Anterior cingulate cortex (tissue), 58 donors: ENCODE data around the gene RAB4B.
"Not testable (repeated sequence)": the region's sequence is repeated elsewhere in the genome, so short reads cannot be mapped to it uniquely, and the experiment has no call there.

Experiments used
- DNase-seq, 58 donors: peaks; one replicate each; lab custom pipeline; 2025; lab: John Stamatoyannopoulos, UW

The RAB4B gene

GRCh38 chr19:40750058-40750873 is 27.8 kb upstream of the RAB4B start, which contains the start of gene ACTMAP:
TSS of gene ACTMAP (minus strand) at chr19:40750477. CDS start at chr19:40749803, 674 bp downstream.
- peak; percentile 99 to 100 (median 100) for DNase-seq

GRCh38 chr19:40750874-40751537 is 27.0 kb upstream of the RAB4B start, which contains the start of gene SNRPA:
TSS of gene SNRPA (plus strand) at chr19:40751203. CDS start at chr19:40751409, 206 bp downstream.
- DNase-seq, result peak; percentile 87 to 100 (median 98)

- DNase-seq, result no peak
These were observed 25.7 kb upstream of the RAB4B start for GRCh38 chr19:40752257-40752781.

- DNase-seq, result peak in 2 of 58 donors; percentile 6 to 13
These were observed 23.3 kb upstream of the RAB4B start for GRCh38 chr19:40754611-40755247.

- DNase-seq, result no peak
These were observed 22.8 kb upstream of the RAB4B start for GRCh38 chr19:40755248-40755624.

GRCh38 chr19:40755791-40756190 is 22.3 kb upstream of the RAB4B start:
- DNase-seq, result no peak

- no peak for DNase-seq
These were observed 21.4 kb upstream of the RAB4B start for GRCh38 chr19:40756502-40757110.

- no peak for DNase-seq
These were observed 19.6 kb upstream of the RAB4B start for GRCh38 chr19:40758491-40758890.

GRCh38 chr19:40759352-40759751 is 18.7 kb upstream of the RAB4B start:
- no peak for DNase-seq

- no peak for DNase-seq
These were observed 15.1 kb upstream of the RAB4B start for GRCh38 chr19:40762754-40763470.

- DNase-seq, result no peak
These were observed 14.5 kb upstream of the RAB4B start for GRCh38 chr19:40763526-40763925.

- DNase-seq, result no peak
These were observed 14.1 kb upstream of the RAB4B start for GRCh38 chr19:40763963-40764362.

GRCh38 chr19:40766385-40766784 is 11.7 kb upstream of the RAB4B start:
- DNase-seq, result not testable (repeated sequence)

- no peak for DNase-seq
These were observed 9.2 kb upstream of the RAB4B start for GRCh38 chr19:40768869-40769268.

- not testable (repeated sequence) for DNase-seq
These were observed 6.8 kb upstream of the RAB4B start for GRCh38 chr19:40771101-40771862.

- DNase-seq, result no peak
These were observed 3.0 kb upstream of the RAB4B start, which contains the start of gene MIA for GRCh38 chr19:40774916-40775631. TSS of gene MIA (plus strand) at chr19:40775521. CDS start at chr19:40775543, 22 bp downstream.

- no peak for DNase-seq
These were observed 2.4 kb upstream of the RAB4B start for GRCh38 chr19:40775632-40776022.

GRCh38 chr19:40776364-40776763 is 1.7 kb upstream of the RAB4B start:
- DNase-seq, result no peak
